Nephron (organoid): ENCODE measurements around the gene POLD1.
"Not testable (repeated sequence)": the region's sequence is repeated elsewhere in the genome, so short reads cannot be mapped to it uniquely, and the experiment has no call there.

ENCODE experiments used
- H3K27ac Mint-ChIP-seq, 3 experiments: 2 replicates each; pipeline ENCODE4 v1.8.0; 2020; ENCODE audit warnings: mixed read lengths in 3 of 3, mild to moderate bottlenecking in 2 of 3, moderate library complexity in 1 of 3
- H3K27me3 Mint-ChIP-seq: 2 replicates; pipeline ENCODE4 v1.8.0; 2021; ENCODE audit warnings: low read depth, mild to moderate bottlenecking, moderate library complexity, mixed read lengths
- H3K36me3 Mint-ChIP-seq: 2 replicates; pipeline ENCODE4 v1.8.0; 2020; ENCODE audit warnings: low read depth, mixed read lengths
- H3K4me1 Mint-ChIP-seq: 2 replicates; pipeline ENCODE4 v1.8.0; 2020; ENCODE audit warnings: mixed read lengths
- H3K4me3 Mint-ChIP-seq, 3 experiments: 2 replicates each; pipeline ENCODE4 v1.8.0; 2020; ENCODE audit warnings: mild to moderate bottlenecking in 3 of 3, mixed read lengths in 3 of 3, moderate library complexity in 2 of 3
- H3K9me3 Mint-ChIP-seq: 2 replicates; pipeline ENCODE4 v1.8.0; 2020; ENCODE audit warnings: mixed read lengths
- CTCF ChIP-seq, 3 experiments: fragments of 200-600 bp; sonication (generic); IDR thresholded peaks; one replicate each; pipeline ENCODE4 v1.5.0; 2021; ENCODE audit warnings: antibody characterized with exemption in 3 of 3; ENCODE audit not compliant: unreplicated experiment in 3 of 3

Gene POLD1

DNA sequence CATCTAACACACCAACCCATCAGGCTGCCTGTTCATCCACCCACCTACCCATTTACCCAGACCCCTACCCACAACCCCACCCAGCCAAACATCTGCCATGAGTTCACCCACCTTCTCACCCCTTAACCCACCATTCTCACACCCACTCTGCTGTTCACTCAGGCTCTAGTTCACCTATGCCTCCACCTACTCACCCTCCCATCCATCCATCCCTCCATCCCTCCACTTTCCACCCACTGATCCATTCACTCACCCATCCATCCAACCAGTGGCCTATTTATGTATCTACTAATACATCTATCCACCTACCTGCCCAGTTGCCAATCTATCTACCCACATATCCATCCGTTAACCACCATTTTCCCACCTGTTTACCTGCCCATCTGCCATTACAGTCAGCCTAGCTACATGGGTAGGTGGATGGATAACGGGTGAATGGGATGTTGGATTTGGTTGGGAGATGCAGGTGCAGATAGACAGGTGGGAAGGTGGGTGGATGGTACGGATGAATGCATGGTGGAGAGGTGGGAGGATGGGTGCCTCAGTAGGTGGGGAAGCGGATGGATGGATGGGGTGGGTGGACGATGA, 53.8 kb downstream of the POLD1 start:
- TF ChIP-seq CTCF (IDR thresholded peaks at IDR 0.05; ENCODE audit: unreplicated experiment in 3 of 3), result no peak
- Mint-ChIP-seq H3K27ac (no peak overlapping the region), H3K4me3 (no peak overlapping the region), H3K4me1 (peaks cover 10% of the 10 kb centered on the region), H3K36me3 (no peaks in the 10 kb centered on the region), H3K9me3 (no peaks in the 10 kb centered on the region), H3K27me3 (peaks cover 19% of the 10 kb centered on the region)

DNA sequence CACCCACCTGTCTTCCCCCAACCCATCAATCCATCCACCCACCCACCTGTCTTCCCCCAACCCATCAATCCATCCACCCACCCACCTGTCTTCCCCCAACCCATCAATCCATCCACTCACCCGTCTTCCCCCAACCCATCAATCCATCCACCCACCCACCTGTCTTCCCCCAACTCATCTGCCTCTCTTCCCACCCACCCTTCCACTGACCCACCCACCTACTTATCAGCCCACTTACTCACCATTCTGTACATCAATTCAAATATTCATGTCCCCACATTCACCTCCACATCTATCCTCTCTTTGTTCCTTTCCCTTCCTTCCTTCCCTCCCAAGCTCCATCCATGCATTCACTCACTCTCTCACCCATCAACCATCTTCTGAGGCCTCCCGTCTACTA, 55.0 kb downstream of the POLD1 start:
- H3K27me3 Mint-ChIP-seq, result peaks cover 17% of the 10 kb centered on the region
- H3K36me3 Mint-ChIP-seq, H3K27ac Mint-ChIP-seq, H3K4me3 Mint-ChIP-seq, H3K4me1 Mint-ChIP-seq, H3K9me3 Mint-ChIP-seq: not testable (repeated sequence)

DNA sequence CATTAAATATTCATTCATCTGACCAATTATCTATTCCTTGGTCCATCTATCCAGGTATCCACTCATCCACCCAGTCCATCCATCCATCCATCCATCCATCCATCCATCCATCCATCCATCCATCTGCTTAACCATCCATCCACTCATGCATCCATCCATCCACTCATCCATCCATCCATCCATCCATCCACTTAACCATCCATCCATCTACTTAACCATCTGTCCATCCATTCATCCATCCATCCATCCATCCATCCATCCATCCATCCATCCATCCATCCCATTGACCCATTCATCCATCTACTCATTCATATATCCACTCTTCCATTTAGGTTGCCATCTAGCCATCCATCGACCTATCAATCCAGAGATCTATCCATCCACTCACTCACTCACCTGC, 59.9 kb downstream of the POLD1 start:
- no peak overlapping the region for H3K4me3 Mint-ChIP-seq
- no peaks in the 10 kb centered on the region for H3K36me3 Mint-ChIP-seq
- no peaks in the 10 kb centered on the region for H3K4me1 Mint-ChIP-seq
- H3K27ac Mint-ChIP-seq, result no peak overlapping the region
- peaks cover 3% of the 10 kb centered on the region for H3K9me3 Mint-ChIP-seq
- TF ChIP-seq CTCF (IDR thresholded peaks at IDR 0.05; ENCODE audit: unreplicated experiment in 3 of 3), result no peak
- H3K27me3 Mint-ChIP-seq, result peaks cover 9% of the 10 kb centered on the region

GRCh38 chr19:50447053-50447452, 62.9 kb downstream of the POLD1 start:
- no peak for TF ChIP-seq CTCF (IDR thresholded peaks at IDR 0.05; ENCODE audit: unreplicated experiment in 3 of 3)
- H3K27ac Mint-ChIP-seq, result no peak overlapping the region
- no peaks in the 10 kb centered on the region for H3K4me1 Mint-ChIP-seq
- no peaks in the 10 kb centered on the region for H3K36me3 Mint-ChIP-seq
- H3K9me3 Mint-ChIP-seq, result peaks cover 3% of the 10 kb centered on the region
- H3K27me3 Mint-ChIP-seq, result peaks cover 6% of the 10 kb centered on the region
- H3K4me3 Mint-ChIP-seq, result no peak overlapping the region

GRCh38 chr19:50447750-50448149, 63.6 kb downstream of the POLD1 start:
- Mint-ChIP-seq H3K4me1 (no peaks in the 10 kb centered on the region), H3K4me3 (no peak overlapping the region), H3K27ac (no peak overlapping the region), H3K27me3 (peaks cover 6% of the 10 kb centered on the region), H3K36me3 (no peaks in the 10 kb centered on the region), H3K9me3 (peaks cover 3% of the 10 kb centered on the region)
- no peak for TF ChIP-seq CTCF (IDR thresholded peaks at IDR 0.05; ENCODE audit: unreplicated experiment in 3 of 3)

- Mint-ChIP-seq H3K4me3 (no peak overlapping the region), H3K27ac (no peak overlapping the region), H3K36me3 (no peaks in the 10 kb centered on the region), H3K9me3 (peaks cover 3% of the 10 kb centered on the region), H3K27me3 (peaks cover 6% of the 10 kb centered on the region), H3K4me1 (no peaks in the 10 kb centered on the region)
- no peak for TF ChIP-seq CTCF (IDR thresholded peaks at IDR 0.05; ENCODE audit: unreplicated experiment in 3 of 3)
These were observed 65.2 kb downstream of the POLD1 start for GRCh38 chr19:50449236-50449899.
